Stomach (tissue), 4 donors: ENCODE data around the gene MACC1.

Experiments used
- POLR2A ChIP-seq, 4 donors: fragments of 450-650 bp; IDR thresholded peaks; one replicate each; pipeline ENCODE4 v1.6.1; 2016; ENCODE audit warnings: antibody characterized with exemption in 4 of 4, control low read depth in 2 of 4, mild to moderate bottlenecking in 1 of 4, moderate library complexity in 1 of 4
- POLR2AphosphoS5 ChIP-seq, 3 donors: sonication (generic); formaldehyde crosslinking; IDR thresholded peaks; one replicate each; pipeline ENCODE4 v1.6.1; 2016; ENCODE audit warnings: antibody characterized with exemption in 3 of 3
- TF ChIP-seq, protein P1 (sequence below), 7 experiments: fragments of 450-650 bp in 4 of 7; fragments of 200-600 bp in 3 of 7; sonication (generic) in 3 of 7; IDR thresholded peaks; one replicate each; pipeline ENCODE4 v1.5.1; 2016 to 2019; ENCODE audit warnings: antibody characterized with exemption in 7 of 7, control low read depth in 2 of 7, mild to moderate bottlenecking in 1 of 7

DNA sequence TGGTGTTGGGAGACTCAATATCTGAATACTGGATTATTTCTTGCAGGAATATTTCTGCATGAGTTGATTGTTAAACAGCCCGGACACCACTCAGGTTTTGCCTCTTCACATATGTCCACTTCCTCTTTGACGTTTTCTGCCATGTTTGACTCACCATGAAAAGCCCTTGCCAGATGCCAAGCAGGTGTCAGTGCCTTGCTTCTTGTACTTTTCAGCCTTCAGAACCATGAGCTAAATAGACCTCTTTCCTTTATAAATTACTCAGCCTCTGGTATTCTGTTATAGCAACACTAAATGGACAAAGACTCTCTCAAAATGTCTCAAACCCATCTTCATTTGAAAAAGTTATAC, 24.7 kb upstream of the MACC1 start:
- TF ChIP-seq, protein P1, sequence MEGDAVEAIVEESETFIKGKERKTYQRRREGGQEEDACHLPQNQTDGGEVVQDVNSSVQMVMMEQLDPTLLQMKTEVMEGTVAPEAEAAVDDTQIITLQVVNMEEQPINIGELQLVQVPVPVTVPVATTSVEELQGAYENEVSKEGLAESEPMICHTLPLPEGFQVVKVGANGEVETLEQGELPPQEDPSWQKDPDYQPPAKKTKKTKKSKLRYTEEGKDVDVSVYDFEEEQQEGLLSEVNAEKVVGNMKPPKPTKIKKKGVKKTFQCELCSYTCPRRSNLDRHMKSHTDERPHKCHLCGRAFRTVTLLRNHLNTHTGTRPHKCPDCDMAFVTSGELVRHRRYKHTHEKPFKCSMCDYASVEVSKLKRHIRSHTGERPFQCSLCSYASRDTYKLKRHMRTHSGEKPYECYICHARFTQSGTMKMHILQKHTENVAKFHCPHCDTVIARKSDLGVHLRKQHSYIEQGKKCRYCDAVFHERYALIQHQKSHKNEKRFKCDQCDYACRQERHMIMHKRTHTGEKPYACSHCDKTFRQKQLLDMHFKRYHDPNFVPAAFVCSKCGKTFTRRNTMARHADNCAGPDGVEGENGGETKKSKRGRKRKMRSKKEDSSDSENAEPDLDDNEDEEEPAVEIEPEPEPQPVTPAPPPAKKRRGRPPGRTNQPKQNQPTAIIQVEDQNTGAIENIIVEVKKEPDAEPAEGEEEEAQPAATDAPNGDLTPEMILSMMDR (IDR thresholded peaks at IDR 0.05), result no peak
- TF ChIP-seq POLR2A (IDR thresholded peaks at IDR 0.05) (no peak), POLR2AphosphoS5 (IDR thresholded peaks at IDR 0.05) (no peak)
